ENCODE data around the gene REEP1.

GRCh38 chr2:86229221-86229620 lies 108.2 kb downstream of the REEP1 start:
- TF ChIP-seq CTCF (IDR thresholded peaks at IDR 0.05) (no peak), EZH2 (IDR thresholded peaks at IDR 0.05; ENCODE audit: borderline replicate concordance, insufficient read depth, low read depth, low read length, poor library complexity, severe bottlenecking) (no peak)

All from B cell (primary cell).